IPS-20b (cell line): Measurements from ENCODE around the gene TSPAN31.

Experiments used
- H3K27ac ChIP-seq: one replicate; pipeline ENCODE4 v1.5.1; 2013; ENCODE audit warnings: low read length
- H3K27me3 ChIP-seq: 2 replicates; pipeline ENCODE4 v1.6.1; 2013; ENCODE audit warnings: mild to moderate bottlenecking, low read length, inconsistent platforms; ENCODE audit not compliant: insufficient read depth
- H3K36me3 ChIP-seq: 2 replicates; pipeline ENCODE4 v1.6.1; 2013; ENCODE audit warnings: low read depth, mild to moderate bottlenecking, inconsistent platforms, low read length, moderate library complexity; ENCODE audit not compliant: insufficient read depth
- H3K4me1 ChIP-seq: 2 replicates; pipeline ENCODE4 v1.6.1; 2013; ENCODE audit warnings: mild to moderate bottlenecking, control low read depth, inconsistent platforms, low read length, moderate library complexity; ENCODE audit not compliant: insufficient read depth
- H3K4me3 ChIP-seq: 2 replicates; pipeline ENCODE4 v1.5.1; 2013; ENCODE audit warnings: mild to moderate bottlenecking, low read length, inconsistent platforms
- H3K9ac ChIP-seq: 2 replicates; pipeline ENCODE4 v1.6.1; 2013; ENCODE audit warnings: low read depth, mild to moderate bottlenecking, inconsistent platforms, low read length, moderate library complexity
- H3K9me3 ChIP-seq: 2 replicates; pipeline ENCODE4 v1.6.1; 2013; ENCODE audit warnings: mild to moderate bottlenecking, low read depth, low read length, inconsistent platforms; ENCODE audit not compliant: insufficient read depth

TSPAN31 gene

DNA sequence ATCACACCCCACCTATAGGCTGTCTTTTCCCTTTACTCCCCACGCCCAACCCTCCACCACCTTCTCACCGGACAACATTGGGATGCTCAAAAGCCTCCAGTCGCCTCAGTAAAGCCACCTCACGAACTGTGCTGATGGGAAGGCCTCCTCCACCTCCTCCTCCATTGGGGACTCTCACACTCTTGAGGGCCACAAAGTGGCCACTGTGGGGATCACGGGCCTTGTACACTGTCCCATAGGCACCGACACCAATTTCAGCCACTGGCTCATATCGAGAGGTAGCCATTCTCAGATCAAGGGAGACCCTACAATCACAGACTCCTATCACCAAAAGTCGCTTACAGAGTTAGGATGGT is 6.6 kb downstream of the TSPAN31 start:
- Histone ChIP-seq H3K9ac (peak overlapping the region; percentile 99), H3K4me3 (peak overlapping the region; percentile 99), H3K9me3 (no peaks in the 10 kb centered on the region), H3K27me3 (peaks cover 30% of the 10 kb centered on the region), H3K27ac (peak overlapping the region; percentile 54), H3K4me1 (peaks cover 21% of the 10 kb centered on the region), H3K36me3 (peaks cover 45% of the 10 kb centered on the region)

DNA sequence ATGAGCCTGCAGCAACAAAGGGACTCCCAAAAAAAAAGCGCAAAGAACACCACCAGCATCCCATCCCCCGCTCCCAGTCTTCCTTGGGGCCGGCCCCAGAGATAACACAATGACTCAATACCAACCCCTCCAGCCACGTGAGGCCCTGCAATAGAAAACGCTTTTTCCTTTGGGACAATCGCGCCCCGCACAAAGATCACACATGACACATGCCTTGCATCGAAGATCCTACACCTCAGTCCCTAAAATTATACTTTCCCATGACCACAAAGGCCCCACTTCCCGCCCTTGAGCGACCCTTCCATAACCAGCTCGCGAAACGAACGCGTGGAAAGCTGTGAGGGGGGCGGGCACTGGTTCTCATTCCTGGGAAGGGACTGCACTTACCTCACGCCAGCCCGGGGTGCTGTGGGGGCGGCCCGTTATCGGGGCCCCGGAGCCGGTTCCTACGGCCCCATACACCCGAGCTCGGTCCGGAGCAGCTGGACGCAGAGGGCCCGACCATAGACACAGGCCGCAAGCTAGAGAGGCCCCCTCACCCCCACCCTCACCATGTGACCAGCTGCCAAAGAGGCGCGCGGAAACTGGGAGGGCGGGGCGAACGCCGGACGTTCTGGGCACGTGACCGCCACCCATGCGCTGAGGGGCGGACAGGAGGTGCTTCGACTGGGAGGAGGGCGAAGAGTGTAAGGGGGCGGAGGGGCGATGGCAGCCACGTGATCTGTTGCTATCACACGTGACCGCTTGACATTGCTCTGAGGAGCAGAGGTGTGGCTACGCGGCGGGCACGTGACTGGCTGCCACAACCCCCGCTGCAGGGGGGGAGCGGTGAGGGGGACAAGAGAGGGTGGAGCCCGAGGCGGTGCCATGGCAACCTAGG is 7.2 kb downstream of the TSPAN31 start, which contains the start of gene CDK4:
CDK4 (minus strand) TSS at position 523 of the 880 bp plus-strand sequence. CDS start 593 bp downstream, outside the sequence.
- H3K9ac ChIP-seq: peak within 1 kb of the TSS; percentile 99
- H3K27me3 ChIP-seq: peaks cover 36% of the 10 kb centered on the region
- peaks cover 39% of the 10 kb centered on the region for H3K36me3 ChIP-seq
- no peaks in the 10 kb centered on the region for H3K9me3 ChIP-seq
- H3K4me1 ChIP-seq: peaks cover 24% of the 10 kb centered on the region
- H3K27ac ChIP-seq: peak within 1 kb of the TSS; percentile 54
- peak within 1 kb of the TSS; percentile 99 for H3K4me3 ChIP-seq

DNA sequence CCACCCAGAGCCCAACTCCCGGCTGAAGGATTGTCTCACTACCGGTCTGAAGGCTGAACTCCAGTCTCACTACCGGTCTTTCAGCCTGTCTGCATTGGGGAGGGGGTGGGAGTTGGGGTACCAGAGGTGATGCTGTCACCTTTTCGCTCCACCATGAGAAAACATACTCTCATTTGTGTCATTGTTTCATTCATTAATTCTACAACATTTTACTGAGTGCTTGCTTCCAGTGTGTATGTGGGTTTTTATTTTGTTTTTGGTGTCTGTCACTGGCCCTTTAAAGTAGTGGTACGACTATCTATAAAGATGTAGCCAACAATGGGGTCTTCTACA is 7.8 kb downstream of the TSPAN31 start:
- Histone ChIP-seq H3K27ac (no peak overlapping the region), H3K9me3 (no peaks in the 10 kb centered on the region), H3K4me3 (peak overlapping the region; percentile 58), H3K27me3 (peaks cover 42% of the 10 kb centered on the region), H3K36me3 (peaks cover 33% of the 10 kb centered on the region), H3K4me1 (peaks cover 24% of the 10 kb centered on the region), H3K9ac (no peak overlapping the region; the same call in 1 of the 2 replicates)

DNA sequence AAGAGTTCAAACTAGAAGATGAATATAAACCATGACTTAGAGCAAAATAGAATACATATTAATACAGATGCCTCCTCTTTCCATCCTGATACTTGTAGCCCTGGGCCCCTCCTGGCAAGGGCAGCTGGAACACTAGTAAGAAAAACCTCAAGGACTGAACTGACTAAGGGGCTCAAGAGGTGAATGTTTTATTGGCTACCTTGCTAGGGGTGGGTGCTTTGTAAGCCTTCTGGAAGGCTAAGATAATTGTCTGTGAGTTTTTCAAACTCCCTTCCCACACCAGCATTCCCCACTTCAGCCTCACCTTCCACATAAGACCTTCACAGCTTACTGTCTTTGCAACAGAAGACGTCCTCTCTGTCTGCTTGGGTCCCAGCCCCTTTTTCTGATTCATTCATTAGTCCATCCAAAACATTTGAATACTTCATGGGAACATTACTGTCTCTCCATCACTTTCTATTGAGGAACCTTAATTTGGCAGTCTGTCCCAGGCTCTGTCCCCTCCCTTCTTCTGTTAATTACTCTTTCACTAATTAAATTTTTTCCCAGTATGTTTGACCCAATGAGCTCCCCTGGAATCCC is 9.0 kb downstream of the TSPAN31 start:
- Histone ChIP-seq H3K4me1 (peaks cover 24% of the 10 kb centered on the region), H3K9me3 (no peaks in the 10 kb centered on the region), H3K9ac (no peak overlapping the region; the same call in 1 of the 2 replicates), H3K27ac (no peak overlapping the region), H3K36me3 (peaks cover 21% of the 10 kb centered on the region), H3K4me3 (peak overlapping the region; percentile 81), H3K27me3 (peaks cover 50% of the 10 kb centered on the region)

DNA sequence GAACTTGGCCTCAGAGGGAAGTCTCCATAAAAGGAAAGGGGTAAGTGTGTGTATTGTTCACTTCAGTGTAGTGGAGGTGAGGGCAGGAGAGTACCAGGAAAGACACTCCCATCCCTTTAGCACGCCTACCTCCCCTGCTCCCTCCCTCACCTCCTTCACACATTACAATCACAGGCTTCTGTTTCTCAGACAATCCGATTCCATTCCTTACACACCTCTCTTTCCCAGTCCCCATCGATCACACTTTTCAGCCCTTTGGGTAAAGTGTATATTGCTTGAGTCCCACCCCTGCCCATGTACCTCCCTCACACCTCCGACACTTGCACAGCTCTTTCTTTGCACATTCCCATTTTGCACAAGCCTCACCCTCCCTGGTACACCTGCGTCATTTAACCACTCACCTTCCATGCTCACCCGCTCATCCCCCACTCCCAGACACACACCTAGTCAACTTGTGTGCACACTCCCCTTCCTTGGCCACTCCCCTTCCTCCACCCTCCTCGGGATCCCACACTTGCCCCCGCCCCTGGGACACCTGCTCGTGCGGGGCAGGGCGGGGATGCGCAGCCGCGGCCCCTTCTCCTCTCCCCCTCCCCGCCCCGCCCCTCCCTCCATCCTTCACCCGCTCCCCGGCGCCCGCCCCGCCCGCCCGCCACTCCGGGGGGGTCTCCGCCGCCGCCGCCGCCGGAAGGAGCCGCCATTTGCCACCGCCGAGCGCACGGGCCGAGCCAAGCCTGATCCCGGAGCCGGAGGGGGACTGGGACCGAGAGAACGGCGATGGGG is 9.8 kb downstream of the TSPAN31 start, which contains the start of gene MARCHF9:
MARCHF9 (plus strand) TSS at position 693 of the 783 bp plus-strand sequence. CDS start 426 bp downstream, outside the sequence.
- peak within 1 kb of the TSS; percentile 17; the same call in 1 of the 2 replicates for H3K9ac ChIP-seq

DNA sequence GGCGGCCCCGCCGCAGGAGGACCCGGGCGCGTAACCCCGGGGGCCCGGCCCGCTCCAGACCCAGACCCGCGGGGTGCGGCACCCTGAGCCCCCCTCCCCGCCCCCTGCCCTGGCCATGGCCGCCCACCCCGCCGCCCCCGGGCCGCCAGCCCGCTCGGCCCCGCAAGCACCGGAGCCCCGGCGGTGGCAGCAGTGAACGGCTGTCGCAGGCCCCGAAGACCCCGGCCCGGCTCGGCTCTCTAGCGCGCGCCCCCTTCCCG is 10.3 kb downstream of the TSPAN31 start:
- peaks cover 50% of the 10 kb centered on the region for H3K27me3 ChIP-seq
- H3K9me3 ChIP-seq: no peaks in the 10 kb centered on the region
- H3K4me3 ChIP-seq: no peak overlapping the region
- no peak overlapping the region for H3K9ac ChIP-seq
- H3K4me1 ChIP-seq: peaks cover 24% of the 10 kb centered on the region
- peaks cover 9% of the 10 kb centered on the region for H3K36me3 ChIP-seq
- no peak overlapping the region for H3K27ac ChIP-seq

More for the DNA sequence above, 9.8 kb downstream of the TSPAN31 start, which contains the start of gene MARCHF9:
- peak within 1 kb of the TSS; percentile 81 for H3K4me3 ChIP-seq
- H3K36me3 ChIP-seq: peaks cover 13% of the 10 kb centered on the region
- no peak within 1 kb of the TSS for H3K27ac ChIP-seq
- H3K27me3 ChIP-seq: peaks cover 50% of the 10 kb centered on the region
- no peaks in the 10 kb centered on the region for H3K9me3 ChIP-seq
- peaks cover 24% of the 10 kb centered on the region for H3K4me1 ChIP-seq

DNA sequence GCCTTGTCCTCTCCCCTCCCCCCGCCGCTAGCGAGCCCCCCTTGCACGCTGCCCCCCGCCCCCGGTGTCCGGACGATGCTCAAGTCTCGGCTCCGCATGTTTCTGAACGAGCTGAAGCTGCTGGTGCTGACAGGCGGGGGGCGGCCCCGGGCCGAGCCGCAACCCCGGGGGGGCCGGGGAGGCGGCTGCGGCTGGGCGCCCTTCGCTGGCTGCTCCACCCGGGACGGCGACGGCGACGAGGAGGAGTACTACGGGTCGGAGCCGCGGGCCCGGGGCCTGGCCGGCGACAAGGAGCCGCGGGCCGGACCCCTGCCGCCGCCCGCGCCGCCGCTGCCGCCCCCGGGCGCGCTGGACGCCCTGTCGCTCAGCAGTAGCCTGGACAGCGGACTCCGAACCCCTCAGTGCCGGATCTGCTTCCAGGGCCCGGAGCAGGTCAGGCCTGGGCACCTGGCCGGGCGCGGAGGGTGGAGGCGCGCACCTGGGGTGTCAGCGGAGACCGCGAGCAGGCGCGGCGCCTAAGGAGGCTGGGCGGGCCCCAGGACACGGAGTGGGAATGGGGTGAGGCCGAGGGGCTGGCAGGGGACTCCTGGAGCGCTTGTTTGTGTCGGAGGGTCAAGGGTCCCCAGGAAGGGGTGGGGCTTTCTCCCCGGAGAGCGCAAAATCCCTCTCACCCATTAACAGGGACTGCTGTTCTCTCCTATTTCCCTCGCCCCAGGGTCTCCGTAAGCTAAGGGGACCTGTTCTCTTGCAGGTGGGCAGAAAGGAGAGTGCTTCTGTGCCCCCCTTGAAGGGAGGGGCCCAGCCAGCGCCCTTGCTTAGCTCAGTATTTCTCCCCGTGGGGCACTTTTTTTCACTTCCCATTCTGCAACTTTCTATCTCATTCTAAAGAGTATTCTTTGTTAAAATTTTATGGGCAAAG is 10.9 kb downstream of the TSPAN31 start:
- Histone ChIP-seq H3K4me1 (peaks cover 24% of the 10 kb centered on the region), H3K27me3 (peaks cover 51% of the 10 kb centered on the region), H3K9ac (no peak overlapping the region), H3K36me3 (peaks cover 3% of the 10 kb centered on the region), H3K27ac (no peak overlapping the region), H3K9me3 (no peaks in the 10 kb centered on the region), H3K4me3 (peak overlapping the region; percentile 57)

DNA sequence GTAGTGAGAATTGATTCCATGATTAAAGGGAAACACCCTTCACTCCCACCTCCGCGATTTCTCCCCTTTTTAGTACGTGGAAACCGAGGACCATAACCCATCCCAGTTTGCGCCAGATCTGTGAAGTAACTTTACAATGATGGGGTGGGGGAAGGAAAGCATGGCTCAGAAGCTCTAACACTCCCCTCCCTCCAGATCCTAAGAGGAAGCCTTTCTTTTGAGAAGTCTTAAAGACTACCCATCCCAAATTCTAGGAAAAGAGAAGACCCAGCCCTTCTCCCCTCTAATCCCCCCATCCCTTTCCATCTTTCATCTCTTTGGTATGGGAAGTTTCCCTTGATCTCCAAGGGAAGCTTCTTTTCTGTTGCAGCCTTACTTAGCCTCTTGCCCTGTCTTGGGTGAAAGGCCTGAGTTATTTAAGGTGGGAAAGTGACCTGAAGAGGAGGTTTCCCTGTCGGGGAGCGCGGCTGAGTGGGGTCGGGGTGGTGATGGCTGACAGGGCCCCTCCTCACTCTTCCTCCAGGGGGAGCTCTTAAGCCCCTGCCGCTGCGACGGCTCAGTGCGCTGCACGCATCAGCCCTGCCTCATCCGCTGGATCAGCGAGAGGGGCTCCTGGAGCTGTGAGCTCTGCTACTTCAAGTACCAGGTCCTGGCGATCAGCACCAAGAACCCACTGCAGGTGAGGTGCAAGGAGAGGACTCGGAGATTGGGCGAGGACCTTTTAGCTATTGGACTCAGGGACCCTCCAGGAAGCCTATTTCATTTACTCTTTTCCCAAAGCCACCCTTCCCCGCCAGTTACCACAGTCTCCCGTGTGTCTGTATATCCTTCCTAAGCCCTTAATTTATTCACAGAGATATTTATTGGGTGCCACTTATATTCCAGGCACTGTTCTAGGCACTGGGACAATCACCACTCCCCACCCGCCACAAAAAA is 11.8 kb downstream of the TSPAN31 start:
- Histone ChIP-seq H3K27ac (no peak overlapping the region), H3K9me3 (no peaks in the 10 kb centered on the region), H3K27me3 (peaks cover 61% of the 10 kb centered on the region), H3K36me3 (no peaks in the 10 kb centered on the region), H3K4me1 (peaks cover 20% of the 10 kb centered on the region), H3K4me3 (peak overlapping the region; percentile 57), H3K9ac (no peak overlapping the region)

DNA sequence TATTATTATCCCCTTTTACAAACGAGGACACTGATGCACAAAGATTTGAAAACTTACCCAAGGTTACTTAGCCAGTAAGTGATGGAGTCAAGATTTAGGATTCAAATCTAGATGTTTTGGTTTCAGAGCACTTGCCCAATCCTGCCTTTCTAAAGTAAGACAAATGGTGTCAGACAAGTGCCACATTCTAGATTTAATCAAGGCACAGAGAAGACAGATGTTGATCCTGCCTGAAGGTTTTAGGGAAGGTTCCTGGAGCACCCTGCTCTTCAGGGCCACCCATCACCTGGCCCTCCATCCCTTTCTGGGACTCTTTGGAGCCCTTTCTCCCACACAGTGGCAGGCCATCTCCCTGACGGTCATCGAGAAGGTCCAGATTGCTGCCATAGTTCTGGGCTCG is 12.9 kb downstream of the TSPAN31 start:
- Histone ChIP-seq H3K9me3 (no peaks in the 10 kb centered on the region), H3K27me3 (peaks cover 66% of the 10 kb centered on the region), H3K9ac (no peak overlapping the region), H3K4me3 (no peak overlapping the region), H3K36me3 (no peaks in the 10 kb centered on the region), H3K4me1 (peaks cover 17% of the 10 kb centered on the region), H3K27ac (no peak overlapping the region)

DNA sequence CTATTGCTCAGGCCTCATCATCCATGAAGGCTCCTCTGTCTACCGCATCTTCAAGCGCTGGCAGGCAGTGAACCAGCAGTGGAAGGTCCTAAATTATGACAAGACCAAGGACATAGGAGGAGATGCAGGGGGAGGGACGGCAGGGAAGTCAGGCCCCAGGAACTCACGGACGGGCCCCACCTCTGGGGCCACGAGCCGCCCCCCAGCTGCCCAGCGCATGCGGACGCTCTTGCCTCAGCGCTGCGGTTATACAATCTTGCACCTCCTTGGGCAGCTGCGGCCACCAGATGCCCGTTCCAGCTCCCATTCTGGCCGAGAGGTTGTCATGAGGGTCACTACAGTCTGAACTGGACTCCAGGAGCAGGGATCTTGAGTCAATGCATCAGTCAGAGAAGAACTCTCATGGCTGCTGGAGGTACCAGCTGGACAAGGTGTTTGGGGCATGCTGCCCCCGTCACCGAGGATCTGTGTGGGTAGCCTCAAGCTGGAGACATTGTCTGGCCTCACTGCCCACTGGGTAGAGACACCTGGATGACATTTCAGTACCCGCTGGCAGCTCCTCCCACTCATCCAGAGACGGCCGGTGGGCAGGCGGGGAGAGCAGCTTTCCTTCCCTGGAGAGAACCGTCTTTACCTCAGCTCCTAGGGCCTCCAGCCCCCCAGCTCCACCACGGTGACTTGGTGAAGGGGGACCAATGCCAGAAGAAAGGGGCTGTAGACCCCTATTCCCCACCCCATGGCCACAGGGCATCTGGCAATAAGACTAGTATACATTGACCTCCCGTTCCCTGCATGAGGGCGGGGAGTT is 13.9 kb downstream of the TSPAN31 start:
- H3K27me3 ChIP-seq: peaks cover 67% of the 10 kb centered on the region

More for the DNA sequence above, 13.9 kb downstream of the TSPAN31 start:
- Histone ChIP-seq H3K9ac (no peak overlapping the region), H3K9me3 (no peaks in the 10 kb centered on the region), H3K4me3 (no peak overlapping the region), H3K36me3 (no peaks in the 10 kb centered on the region), H3K4me1 (peaks cover 12% of the 10 kb centered on the region; the same call in 1 of the 2 replicates), H3K27ac (no peak overlapping the region)
